IMR-90 (cell line): ENCODE measurements around the gene PRCP.

ENCODE experiments used
- CEBPB ChIP-seq: IDR thresholded peaks from 2 replicates; pipeline ENCODE4 v1.6.1; 2012; ENCODE audit warnings: low read depth, low read length, improper control_type of control experiment
- CHD1 ChIP-seq: IDR thresholded peaks from 2 replicates; pipeline ENCODE4 v1.6.1; 2012; ENCODE audit warnings: low read depth, low read length, improper control_type of control experiment
- FOS ChIP-seq: fragments of 150-350 bp; IDR thresholded peaks from 2 replicates; pipeline ENCODE4 v1.6.1; 2016; ENCODE audit warnings: low read depth, low read length
- MAFK ChIP-seq: IDR thresholded peaks from 2 replicates; pipeline ENCODE4 v1.6.1; 2012; ENCODE audit warnings: low read depth, low read length, improper control_type of control experiment
- MXI1 ChIP-seq: IDR thresholded peaks from 2 replicates; pipeline ENCODE4 v1.6.1; 2012; ENCODE audit warnings: low read depth, mild to moderate bottlenecking, low read length, moderate library complexity, borderline replicate concordance
- POLR2A ChIP-seq: IDR thresholded peaks from 2 replicates; pipeline ENCODE4 v1.6.1; 2012; ENCODE audit warnings: mild to moderate bottlenecking, low read depth, low read length
- RAD21 ChIP-seq: IDR thresholded peaks from 2 replicates; pipeline ENCODE4 v1.6.1; 2012; ENCODE audit warnings: low read length, improper control_type of control experiment
- RCOR1 ChIP-seq: IDR thresholded peaks from 2 replicates; pipeline ENCODE4 v1.6.1; 2012; ENCODE audit warnings: mild to moderate bottlenecking, low read length, improper control_type of control experiment; ENCODE audit not compliant: insufficient replicate concordance
- RFX5 ChIP-seq: IDR thresholded peaks from 2 replicates; pipeline ENCODE4 v1.8.0; 2012; ENCODE audit warnings: low read depth, mild to moderate bottlenecking, low read length, moderate library complexity
- SMC3 ChIP-seq: fragments of 150-350 bp; IDR thresholded peaks from 2 replicates; pipeline ENCODE4 v1.6.1; 2016; ENCODE audit warnings: low read depth, mild to moderate bottlenecking, antibody characterized with exemption, low read length, moderate library complexity
- TF ChIP-seq, protein P1 (sequence below): conservative IDR thresholded peaks from 2 replicates; pipeline ENCODE4 v1.5.1; 2012; ENCODE audit warnings: mild to moderate bottlenecking, low read depth, low read length, improper control_type of control experiment
- TF ChIP-seq, protein P2 (sequence below): fragments of 150-350 bp; IDR thresholded peaks from 2 replicates; pipeline ENCODE4 v1.6.1; 2016; ENCODE audit warnings: low read depth, mild to moderate bottlenecking, low read length, moderate library complexity, borderline replicate concordance
- TF ChIP-seq, protein P3 (sequence below): fragments of 150-350 bp; IDR thresholded peaks from 2 replicates; pipeline ENCODE4 v1.6.1; 2017; ENCODE audit warnings: mild to moderate bottlenecking, antibody characterized with exemption, low read length, low read depth

DNA sequence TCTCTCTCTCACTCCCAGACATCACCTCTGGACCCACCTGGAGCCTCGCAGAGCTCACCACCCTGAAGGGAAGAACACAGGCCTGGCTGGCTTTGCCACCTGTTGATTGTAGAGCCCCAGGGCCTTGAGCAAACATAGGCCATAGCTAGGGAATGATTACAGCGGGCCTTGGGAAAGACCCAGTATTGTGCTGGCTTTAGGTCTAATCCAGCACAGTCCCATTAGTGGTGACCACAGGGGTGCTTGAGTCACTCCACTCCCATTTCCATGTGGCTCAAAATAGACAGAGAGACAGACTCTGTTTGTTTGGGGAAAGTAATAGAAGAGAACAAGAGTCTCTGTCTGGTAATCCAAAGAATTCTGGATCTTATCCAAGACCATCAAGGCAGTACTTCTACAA lies 123.9 kb downstream of the PRCP start:
- TF ChIP-seq, protein P1, sequence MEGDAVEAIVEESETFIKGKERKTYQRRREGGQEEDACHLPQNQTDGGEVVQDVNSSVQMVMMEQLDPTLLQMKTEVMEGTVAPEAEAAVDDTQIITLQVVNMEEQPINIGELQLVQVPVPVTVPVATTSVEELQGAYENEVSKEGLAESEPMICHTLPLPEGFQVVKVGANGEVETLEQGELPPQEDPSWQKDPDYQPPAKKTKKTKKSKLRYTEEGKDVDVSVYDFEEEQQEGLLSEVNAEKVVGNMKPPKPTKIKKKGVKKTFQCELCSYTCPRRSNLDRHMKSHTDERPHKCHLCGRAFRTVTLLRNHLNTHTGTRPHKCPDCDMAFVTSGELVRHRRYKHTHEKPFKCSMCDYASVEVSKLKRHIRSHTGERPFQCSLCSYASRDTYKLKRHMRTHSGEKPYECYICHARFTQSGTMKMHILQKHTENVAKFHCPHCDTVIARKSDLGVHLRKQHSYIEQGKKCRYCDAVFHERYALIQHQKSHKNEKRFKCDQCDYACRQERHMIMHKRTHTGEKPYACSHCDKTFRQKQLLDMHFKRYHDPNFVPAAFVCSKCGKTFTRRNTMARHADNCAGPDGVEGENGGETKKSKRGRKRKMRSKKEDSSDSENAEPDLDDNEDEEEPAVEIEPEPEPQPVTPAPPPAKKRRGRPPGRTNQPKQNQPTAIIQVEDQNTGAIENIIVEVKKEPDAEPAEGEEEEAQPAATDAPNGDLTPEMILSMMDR = no peak
- TF ChIP-seq, protein P2, sequence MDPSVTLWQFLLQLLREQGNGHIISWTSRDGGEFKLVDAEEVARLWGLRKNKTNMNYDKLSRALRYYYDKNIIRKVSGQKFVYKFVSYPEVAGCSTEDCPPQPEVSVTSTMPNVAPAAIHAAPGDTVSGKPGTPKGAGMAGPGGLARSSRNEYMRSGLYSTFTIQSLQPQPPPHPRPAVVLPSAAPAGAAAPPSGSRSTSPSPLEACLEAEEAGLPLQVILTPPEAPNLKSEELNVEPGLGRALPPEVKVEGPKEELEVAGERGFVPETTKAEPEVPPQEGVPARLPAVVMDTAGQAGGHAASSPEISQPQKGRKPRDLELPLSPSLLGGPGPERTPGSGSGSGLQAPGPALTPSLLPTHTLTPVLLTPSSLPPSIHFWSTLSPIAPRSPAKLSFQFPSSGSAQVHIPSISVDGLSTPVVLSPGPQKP = no peak
- TF ChIP-seq POLR2A (no peak), RAD21 (no peak), RCOR1 (no peak), CHD1 (no peak), CEBPB (no peak), FOS (no peak), RFX5 (no peak), SMC3 (no peak), MXI1 (no peak), MAFK (no peak)
- TF ChIP-seq, protein P3, sequence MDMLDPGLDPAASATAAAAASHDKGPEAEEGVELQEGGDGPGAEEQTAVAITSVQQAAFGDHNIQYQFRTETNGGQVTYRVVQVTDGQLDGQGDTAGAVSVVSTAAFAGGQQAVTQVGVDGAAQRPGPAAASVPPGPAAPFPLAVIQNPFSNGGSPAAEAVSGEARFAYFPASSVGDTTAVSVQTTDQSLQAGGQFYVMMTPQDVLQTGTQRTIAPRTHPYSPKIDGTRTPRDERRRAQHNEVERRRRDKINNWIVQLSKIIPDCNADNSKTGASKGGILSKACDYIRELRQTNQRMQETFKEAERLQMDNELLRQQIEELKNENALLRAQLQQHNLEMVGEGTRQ = no peak
